GM18858 (cell line): ENCODE measurements around the gene NANP.
"Not testable (repeated sequence)": the region's sequence is repeated elsewhere in the genome, so short reads cannot be mapped to it uniquely, and the experiment has no call there.

Experiments used
- ATAC-seq: cut with Tn5 transposase; IDR thresholded peaks from one replicate; pipeline ENCODE4 v1.9.1; 2021; ENCODE audit not compliant: unreplicated experiment

NANP gene, protein sequence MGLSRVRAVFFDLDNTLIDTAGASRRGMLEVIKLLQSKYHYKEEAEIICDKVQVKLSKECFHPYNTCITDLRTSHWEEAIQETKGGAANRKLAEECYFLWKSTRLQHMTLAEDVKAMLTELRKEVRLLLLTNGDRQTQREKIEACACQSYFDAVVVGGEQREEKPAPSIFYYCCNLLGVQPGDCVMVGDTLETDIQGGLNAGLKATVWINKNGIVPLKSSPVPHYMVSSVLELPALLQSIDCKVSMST

DNA sequence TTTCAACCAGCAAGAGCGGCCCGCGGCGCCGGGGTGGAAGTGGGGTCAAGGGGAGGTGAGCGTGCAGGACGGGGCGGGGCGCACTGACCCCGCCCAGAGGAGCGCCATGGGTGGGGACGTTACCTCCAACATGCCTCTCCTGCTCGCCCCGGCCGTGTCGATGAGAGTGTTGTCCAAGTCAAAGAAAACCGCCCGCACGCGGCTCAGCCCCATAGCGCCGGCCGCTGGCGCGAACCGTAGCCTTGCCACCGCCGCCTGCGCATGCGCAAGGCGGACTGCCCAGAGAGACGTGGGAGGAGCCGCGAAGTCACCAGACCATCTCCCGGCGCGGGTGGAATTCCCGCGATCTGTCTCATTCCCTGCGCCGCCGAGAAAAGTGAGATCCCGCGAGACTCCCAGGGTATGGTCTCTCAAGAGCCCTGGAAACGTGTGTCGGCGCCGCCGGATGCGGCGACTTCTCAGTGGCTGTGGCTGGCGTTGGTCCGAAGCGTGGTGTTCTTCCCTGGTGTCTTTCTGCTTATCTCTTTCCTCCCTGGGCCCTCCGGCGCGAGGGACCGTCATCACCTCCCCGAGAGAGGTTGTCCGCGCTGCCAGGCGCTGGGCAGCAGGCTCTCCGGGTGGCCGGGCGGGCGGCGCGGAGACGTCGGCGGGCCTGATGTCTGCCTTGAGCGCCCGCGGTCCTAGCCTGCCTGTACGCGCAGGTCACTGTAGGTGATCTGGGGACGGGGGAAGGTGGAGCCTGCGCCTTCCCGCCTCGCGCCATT is at the start of gene NANP:
TSS of gene NANP (minus strand) at position 279 of the 764 bp plus-strand sequence. CDS start at position 213, 66 bp downstream.
- ATAC-seq, result peak; percentile 75

DNA sequence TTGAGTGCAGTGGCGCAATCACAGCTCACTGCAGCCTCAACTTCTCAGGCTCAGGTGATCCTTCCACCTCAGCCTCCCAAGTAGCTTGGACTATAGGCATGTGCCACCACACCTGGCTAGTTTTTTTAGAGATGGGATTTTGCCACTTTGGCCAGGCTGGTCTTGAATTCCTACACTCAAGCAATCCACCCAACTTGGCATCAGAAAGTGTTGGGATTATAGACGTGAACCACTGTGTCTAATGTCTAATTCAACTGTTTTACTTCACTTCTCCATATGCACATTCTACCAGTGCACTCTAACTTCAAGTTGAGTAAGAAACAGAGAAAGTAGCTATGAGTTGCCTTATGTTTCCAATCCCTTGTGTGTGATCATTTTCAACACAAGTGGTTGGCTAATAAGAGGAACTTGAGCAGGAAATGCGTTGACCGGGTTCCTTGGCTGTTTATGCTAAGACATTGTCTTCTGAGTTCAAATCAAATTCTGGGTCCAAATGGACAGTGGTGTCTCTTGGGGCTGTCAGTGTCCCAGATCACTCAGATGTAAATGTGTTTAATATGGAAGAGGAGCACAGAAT is 48.9 kb upstream of the NANP start:
- no peak for ATAC-seq

DNA sequence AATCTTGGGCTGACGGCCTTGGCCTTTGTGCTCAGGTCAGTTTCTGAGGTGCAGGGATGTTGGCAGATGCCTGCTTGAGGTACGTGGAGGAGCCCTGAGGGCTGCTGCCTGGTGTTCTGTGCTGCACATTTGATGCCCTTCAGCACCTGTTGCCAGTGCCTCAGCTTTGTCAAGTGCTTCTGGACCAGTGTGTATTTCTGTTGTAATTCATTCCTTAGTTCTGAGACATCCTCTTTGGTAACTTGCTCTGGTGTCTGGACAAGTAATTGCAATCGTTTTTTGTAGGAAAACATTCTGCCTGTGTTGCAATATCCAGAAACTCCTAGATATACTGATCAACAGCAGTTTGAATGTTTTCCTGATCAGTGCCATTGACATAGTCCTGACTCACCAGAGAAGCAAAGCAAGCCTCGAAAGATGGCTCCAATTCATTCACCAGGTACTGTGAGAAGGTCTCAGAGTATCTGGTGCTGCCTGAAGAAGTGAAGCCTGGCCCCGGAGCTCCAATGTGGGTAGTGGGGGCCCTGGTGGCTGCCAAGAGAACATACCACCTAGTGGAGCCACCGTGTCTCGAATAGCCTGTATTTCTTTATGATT is 46.1 kb upstream of the NANP start:
- no peak for ATAC-seq

DNA sequence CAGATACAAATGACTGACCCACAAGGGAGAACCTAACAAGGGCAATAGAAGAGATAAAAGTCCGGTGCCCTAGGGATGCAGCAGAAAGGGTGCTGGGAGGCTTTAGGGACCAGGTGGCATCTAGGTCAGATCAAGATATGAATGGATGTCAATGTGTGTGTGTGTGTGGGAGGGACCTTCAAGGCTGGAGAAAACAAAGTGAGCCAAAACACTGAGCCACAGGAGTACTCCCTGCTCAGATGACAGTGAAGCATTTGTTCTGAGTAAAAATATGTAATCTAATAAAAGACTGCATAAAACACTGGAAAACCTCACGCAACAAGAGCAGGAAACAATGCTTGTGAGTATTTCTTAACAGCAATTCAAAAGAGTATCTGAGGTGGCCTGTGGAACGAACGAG is 44.6 kb upstream of the NANP start:
- ATAC-seq, result no peak

DNA sequence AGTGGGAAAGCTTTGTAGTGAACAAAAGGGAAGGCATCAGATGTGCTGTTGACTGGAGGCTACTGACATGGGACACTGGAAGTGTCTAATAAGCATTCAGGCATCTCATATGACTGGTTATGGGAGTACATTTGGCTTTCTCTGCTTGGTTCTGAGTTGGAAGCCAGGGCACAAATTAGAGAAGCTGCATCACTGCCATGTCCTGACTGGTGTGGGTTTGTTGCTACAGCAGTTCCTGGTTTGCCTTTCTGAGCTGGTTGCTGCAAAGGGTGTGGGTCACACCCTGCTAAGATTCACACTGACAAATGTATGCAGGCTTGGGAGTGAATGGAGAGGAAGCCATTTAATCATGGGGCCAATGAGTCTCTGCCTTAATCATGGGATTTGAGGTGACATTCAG is 36.2 kb upstream of the NANP start:
- no peak for ATAC-seq

DNA sequence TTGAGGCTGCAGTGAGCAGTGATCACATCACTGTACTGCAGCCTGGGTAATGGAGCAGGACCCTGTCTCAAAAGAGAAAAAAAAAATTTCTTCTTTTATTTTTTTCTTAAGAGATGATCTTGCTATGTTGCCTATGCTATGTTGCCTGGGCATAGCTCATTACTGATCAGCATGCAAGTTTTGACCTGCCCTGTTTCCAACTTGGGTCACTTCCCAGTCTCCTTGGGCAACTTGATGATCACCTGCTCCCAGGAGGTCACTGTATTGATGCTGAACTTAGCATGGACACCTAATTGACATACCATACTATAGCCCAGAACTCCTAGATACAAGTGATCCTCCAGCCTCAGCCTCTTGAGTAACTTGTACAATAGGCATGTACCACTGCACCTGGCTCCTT is 30.7 kb upstream of the NANP start:
- ATAC-seq, result no peak

DNA sequence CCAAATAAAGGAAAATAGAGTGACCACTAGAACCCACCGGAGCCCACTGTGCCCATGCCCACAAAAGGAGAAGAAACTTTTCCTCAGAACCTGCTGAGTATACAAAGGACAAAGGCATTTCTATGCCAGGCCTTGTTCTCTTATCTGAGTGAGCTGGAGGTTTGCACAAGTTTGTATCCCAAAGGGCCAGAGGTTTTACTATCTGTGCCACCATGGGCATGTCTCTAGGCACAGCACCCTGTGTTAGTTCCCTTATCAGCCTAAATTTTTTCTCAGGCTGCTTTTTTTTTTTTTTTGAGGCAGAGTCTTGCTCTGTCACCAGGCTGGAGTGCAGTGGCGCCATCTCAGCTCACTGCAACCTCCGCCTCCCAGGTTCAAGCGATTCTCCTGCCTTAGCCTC is 29.1 kb upstream of the NANP start:
- not testable (repeated sequence) for ATAC-seq

DNA sequence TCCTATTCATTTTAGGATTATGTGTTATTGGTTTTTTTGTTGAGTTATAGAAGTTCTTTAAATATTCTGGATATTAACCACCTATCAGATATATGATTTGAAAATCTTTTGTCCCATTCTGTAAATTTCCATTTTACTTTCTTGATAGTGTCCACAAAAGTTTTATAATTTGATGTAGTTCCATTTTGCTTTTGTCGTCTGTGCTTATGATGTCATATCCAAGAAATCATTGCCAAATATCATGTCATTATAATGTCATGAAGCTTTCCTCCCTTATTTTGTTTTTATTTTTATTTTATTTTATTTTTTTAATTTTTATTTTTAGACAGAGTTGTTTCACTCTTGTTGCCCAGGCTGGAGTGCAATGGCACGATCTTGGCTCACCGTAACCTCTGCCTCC is 21.0 kb upstream of the NANP start:
- ATAC-seq, result no peak

DNA sequence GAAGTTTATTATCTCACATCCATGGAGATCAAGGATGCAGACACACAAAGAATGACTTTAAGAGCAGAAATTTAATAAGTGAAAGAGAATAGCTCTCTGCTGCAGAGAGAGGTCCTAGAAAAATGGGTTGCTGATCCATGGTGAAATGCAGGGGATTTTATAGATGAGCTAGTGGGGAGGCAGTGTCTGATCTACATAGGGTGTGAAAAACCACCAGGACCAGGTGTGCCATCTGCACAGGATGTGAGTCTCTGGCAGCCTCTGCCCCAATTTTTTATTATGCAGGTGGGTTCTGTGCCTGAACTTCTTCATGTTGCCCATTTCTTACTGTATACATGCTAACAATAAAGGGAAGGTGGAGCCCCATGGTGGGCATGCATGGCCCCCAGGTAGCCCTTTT is 19.9 kb upstream of the NANP start:
- ATAC-seq, result no peak

DNA sequence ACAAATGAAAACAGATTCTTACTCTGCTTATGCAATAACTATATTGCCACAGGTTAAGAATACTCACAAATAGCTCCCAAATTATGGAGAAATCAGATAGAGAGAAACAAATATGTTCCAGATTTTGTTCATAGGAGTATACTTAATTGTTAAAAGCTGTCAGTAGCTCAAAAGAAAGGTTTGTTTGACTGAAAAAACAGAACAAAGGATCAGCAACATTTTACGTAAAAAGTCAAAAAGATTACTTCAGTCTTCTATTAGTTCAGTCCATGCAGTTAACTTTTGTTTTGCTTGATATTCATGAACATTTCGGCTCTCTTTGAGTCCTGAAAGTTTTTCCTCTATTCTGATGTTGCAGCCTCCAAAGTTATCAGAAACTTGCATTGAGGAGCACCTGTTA is 13.4 kb upstream of the NANP start:
- no peak for ATAC-seq

DNA sequence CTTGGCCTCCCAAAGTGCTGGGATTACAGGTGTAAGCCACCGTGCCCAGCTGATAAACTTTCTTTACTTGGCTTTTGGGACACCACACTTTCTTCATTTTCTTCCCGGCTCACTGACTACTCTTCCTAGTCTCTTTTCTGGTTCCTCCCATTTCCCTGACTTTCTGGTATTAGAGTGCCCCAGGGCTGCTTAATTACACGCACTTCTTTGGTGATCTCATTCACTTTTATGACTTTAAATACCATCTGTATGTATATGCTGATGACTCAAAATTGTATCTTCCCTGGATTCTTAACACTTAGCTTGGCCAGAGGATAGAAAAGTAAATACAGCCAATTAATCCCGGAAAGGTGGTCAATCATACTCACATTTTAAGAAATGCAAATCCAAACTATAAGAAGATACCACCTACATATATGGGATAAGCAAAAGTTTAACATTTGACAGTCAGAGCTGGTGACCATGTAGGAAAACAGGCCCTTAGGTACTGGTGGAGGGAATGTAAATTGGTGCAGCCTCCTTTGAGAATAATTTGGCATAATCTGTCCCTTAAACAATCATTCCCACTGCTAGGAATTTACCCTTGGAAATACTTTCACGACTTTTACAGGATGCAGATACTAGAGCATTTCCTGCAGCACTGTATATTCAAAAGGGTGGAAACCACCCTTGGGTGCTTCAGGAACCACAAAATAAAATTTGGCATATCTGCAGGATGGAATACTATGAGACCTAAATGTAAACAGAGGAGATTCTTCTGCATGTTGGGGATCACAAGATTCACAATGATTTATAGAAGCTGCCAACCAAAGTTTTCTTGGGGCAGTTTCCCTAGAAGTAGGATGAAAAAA is 9.4 kb upstream of the NANP start:
- ATAC-seq, result no peak

DNA sequence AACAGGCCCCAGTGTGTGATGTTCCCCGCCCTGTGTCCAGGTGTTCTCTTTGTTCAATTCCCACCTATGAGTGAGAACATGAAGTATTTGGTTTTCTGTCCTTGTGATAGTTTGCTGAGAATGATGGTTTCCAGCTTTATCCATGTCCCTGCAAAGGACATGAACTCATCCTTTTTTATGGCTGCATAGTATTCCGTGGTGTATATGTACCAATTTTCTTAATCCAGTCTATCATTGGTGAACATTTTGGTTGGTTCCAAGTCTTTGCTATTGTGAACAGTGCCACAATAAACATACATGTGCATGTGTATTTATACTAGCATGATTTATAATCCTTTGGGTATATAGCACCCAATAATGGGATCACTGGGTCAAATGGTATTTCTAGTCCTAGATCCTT is 6.8 kb upstream of the NANP start:
- not testable (repeated sequence) for ATAC-seq

DNA sequence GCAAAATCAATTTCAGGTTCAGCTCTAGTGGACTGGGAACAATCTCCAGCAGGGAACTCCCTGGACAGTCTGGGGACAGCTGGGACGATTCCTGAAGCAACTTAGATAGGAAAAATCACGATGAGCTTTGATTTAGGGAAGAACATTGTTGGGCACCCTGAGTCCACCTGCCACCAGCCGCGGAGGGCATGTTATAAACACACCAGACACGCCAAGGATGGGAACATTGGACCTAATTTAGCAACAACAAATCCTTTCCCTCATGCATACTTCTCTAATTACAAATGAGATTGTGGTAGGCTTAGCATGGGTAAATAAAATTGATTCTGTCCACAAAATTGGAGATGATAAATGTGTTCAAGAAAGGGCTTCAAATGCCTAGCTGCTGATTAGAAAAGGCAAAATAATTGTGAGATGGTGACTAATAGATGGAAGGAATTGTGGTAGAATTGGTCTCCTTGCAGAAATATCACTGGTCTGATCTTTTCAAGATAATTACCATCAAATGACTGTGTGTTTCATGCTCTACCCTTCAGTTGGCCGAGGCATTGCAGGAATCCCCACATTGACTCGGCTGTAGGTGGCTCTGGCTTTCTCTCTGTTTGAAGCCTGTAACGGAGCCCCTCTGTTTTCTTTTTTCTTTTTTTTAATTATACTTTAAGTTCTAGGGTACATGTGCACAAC is 6.1 kb upstream of the NANP start:
- ATAC-seq, result no peak

DNA sequence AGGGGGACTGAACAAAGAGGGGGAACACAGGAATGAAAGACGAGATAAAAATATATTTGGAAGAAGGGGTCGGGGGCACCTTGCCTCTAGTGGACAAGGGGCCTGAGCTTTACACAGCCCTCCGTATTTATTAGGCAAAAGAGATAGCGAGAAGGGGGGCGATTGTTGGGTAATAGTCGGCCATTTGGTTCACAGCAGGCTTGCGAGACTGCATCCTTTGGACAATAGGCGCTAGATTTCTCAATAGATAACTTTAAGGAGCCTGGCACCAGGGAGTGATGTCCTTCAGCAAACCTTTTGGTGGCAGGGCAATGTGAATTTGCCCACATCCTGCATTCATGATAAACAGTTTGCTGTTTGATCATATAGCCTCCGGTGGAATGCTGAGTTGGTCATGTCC is 3.0 kb upstream of the NANP start:
- ATAC-seq, result no peak

DNA sequence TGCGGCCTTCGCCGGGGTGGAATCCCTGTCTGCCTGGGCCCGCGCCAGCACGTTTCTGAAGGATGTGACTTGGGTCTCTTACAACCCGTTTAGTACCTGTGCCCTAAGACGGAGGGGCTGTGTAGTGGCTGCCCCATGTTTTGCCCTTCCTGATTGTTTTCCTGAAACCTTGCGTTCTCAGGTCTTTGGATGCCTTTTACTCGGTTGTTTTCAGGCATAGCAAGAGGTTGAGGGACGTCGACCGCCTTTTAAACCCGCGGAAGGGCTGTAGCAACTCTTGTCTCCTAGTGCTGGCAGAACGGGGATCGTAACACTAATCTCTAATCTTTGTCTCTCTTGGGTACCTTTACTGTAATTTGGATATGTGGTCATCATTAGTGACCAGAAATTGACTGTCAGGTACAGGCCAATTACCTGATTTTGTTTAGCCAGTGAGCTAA is 706 bp upstream of the NANP start:
- ATAC-seq, result no peak

DNA sequence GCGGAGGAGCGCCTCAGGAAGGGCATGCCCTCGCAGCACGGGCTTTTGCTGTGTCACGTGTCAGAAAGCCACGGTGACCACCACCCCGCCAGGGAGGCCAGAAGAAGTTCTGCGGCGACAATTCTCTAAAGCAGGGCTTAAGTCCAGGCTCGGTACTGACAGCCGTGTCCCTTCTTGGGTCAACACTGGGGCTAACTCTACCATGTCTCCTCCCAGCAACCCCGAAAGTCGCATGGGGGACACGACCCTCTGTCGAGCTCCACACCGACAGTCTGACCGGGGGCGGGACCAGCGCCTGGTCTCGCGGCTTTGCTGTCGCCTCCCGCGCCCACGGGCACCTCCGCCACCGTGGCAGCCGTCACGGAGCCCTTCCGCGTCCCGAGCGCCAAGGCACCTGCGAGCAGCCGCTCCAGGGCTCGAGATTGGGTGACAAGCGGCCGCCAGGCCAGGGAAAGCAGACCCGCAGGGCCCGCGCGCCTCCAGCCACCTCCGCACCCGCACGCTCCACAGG is 534 bp downstream of the NANP start:
- peak; percentile 13 for ATAC-seq

DNA sequence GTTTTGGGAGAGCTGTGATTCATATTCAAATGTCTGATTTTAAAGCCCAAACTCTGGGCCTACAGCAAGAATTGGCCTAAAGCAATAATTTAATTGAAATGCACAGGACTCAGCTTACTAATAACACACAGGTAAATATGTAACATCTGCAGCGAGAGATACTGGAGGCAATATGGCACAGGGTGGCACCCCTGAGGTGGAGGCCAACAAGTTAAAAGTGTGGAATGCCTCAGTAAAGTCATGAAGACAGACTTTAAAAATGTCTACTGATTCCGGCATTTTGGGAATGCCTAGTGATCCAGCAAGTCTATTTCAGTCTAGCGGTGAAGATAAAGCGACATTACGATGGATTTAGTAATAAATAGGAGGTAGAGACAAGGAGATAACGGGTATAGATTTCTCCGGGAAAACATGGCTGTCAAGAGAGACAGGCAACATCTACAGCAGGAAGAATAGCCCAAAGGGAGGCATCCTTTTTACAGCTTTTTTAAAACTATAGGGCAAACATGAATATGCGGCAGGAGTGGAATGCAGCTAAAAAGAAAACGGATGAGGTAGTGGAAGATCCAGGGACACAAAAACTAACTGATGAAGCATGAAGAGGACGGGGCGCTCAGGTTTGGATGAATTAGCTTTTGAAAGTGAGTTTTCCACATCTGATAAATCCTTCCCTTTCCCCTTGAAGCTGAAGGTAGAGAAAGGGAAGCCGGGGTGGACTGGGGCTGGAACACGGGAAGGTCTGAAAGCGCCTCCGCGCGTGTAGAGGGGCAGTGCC is 1.2 kb downstream of the NANP start:
- no peak for ATAC-seq

DNA sequence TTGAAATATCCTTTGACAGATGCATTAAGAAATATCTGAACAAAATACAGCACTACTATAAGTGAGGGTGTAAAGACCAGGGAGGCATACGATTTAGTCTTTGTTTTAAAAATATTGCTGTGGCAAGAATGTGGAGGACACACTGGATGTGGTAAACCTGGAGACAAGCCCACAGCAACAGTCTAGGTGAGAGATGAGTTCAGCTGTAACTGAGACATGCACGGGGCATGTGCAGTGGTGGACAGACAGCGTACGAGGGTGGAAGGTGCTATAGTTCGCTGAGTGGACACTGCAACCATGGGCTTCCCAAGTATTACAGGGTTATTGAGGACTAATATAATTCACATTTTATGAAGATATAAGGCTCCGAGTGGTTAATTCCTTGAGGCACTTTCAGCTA is 1.8 kb downstream of the NANP start:
- ATAC-seq, result no peak

DNA sequence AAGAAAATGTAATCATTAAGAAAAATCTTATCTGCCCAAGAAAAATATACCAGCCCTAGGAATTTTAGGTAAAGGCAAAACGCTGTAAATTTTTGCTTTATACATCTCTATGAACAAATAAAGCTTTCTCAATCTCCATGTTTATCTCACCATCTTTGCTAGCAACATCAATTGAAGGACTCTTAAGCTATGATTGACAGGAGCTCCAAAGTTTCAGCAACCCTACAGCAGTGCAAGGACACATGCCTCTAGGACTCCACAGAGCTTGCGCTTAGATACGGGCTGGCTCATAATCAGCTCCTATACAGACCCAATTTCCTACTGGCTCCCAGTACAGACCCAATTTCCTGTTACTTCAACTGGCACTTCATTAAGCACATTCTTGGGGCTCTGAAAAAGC is 4.3 kb downstream of the NANP start:
- ATAC-seq, result no peak
